Activated CD8-positive, alpha-beta T cell treated with anti-CD3 and anti-CD28 coated beads for 36 hours (primary cell): ENCODE data around the gene KRTDAP. TPM values are rescaled to one million over a fixed set of nuclear protein-coding genes. Genes with fewer than 3 reads are reported as not detected.

ENCODE experiments used
- ATAC-seq: fragments of 200-7000 bp; cut with Tn5 transposase; one replicate; pipeline ENCODE4 v1.10.0; 2021; ENCODE audit warnings: mild to moderate bottlenecking, moderate library complexity
- CTCF ChIA-PET: fragments of 350-600 bp; sonication (Branson Sonifier 250); formaldehyde crosslinking; loops from one replicate; lab custom pipeline; 2021; ENCODE audit warnings: antibody characterized with exemption; lab: Charles Lee
- POLR2A ChIA-PET: fragments of 350-600 bp; sonication (Branson Sonifier 250); formaldehyde crosslinking; loops from one replicate; lab custom pipeline; 2021; ENCODE audit warnings: antibody characterized with exemption; lab: Charles Lee
- DNase-seq: peaks from one replicate; pipeline ENCODE4 v3.0.0-alpha.2; 2020
- H3K27ac Mint-ChIP-seq: one replicate; pipeline ENCODE4 v1.8.0; 2021; ENCODE audit warnings: mild to moderate bottlenecking, mixed read lengths
- H3K27me3 Mint-ChIP-seq: one replicate; pipeline ENCODE4 v1.8.0; 2021; ENCODE audit warnings: mixed read lengths
- H3K36me3 Mint-ChIP-seq: one replicate; pipeline ENCODE4 v1.8.0; 2021; ENCODE audit warnings: low read depth, mixed read lengths
- H3K4me1 Mint-ChIP-seq: one replicate; pipeline ENCODE4 v1.8.0; 2021; ENCODE audit warnings: low read depth, mixed read lengths
- H3K4me3 Mint-ChIP-seq: one replicate; pipeline ENCODE4 v1.8.0; 2021; ENCODE audit warnings: mild to moderate bottlenecking, moderate library complexity, mixed read lengths
- H3K9me3 Mint-ChIP-seq: one replicate; pipeline ENCODE4 v1.8.0; 2021; ENCODE audit warnings: mixed read lengths
- intact Hi-C: fragments of 100-400 bp; cut with micrococcal nuclease; formaldehyde crosslinking; loops from one replicate; pipeline ENCODE4 v1.10.0; 2022
- total RNA-seq, 2 experiments: library from RNA; stranded (reverse); gene quantifications; one replicate each; pipeline ENCODE4 v1.2.3, GENCODE V29; 2021
- TF ChIP-seq, protein P1 (sequence below): fragments of 200-600 bp; IDR thresholded peaks from one replicate; pipeline ENCODE4 v1.8.0; 2022; ENCODE audit warnings: antibody characterized with exemption, mild to moderate bottlenecking

The KRTDAP gene
- total RNA-seq, 2 experiments from 2014 or later: not detected

DNA sequence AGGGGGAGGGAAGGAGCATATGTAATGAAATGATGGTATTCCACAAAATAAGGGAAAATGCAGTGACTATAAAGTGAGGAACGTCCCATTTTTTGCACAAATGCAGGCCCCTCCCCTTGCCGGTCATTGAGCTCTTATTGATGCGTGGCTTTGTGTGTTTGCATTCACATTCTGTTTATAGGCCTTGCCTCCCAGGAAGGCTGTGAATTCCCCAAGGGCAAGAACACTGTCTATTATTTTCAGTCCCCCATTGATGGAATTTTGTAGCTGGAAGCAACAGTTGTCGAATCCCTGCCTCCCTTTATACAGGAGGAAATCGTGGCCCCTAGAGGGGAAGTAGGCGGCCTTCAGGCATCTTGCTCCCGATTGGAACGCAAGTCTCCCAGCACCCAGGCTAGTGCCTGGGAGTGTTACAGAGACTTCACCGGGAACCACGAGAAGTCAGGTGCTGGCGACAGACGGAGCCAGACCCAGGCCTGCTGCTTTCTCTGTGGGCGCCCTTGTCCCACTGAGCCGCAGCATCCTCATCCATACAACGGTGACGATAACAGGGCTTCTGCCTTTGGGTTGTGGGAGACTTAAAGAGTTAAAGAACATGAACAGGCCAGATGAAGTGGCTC lies 31.0 kb upstream of the KRTDAP start:
- no peak for ATAC-seq
- Mint-ChIP-seq H3K27me3 (peaks cover 2% of the 10 kb centered on the region), H3K27ac (no peak overlapping the region), H3K4me3 (no peak overlapping the region), H3K9me3 (no peaks in the 10 kb centered on the region), H3K36me3 (no peaks in the 10 kb centered on the region), H3K4me1 (no peaks in the 10 kb centered on the region)
- no peak for DNase-seq
- CTCF ChIA-PET: interaction anchor here (0.6 to 1.4 kb wide), 4 partner anchors 11 to 171 kb away, joined by 3 to 7 read pairs (median 4); no protein-coding TSS in a partner anchor
- TF ChIP-seq, protein P1, sequence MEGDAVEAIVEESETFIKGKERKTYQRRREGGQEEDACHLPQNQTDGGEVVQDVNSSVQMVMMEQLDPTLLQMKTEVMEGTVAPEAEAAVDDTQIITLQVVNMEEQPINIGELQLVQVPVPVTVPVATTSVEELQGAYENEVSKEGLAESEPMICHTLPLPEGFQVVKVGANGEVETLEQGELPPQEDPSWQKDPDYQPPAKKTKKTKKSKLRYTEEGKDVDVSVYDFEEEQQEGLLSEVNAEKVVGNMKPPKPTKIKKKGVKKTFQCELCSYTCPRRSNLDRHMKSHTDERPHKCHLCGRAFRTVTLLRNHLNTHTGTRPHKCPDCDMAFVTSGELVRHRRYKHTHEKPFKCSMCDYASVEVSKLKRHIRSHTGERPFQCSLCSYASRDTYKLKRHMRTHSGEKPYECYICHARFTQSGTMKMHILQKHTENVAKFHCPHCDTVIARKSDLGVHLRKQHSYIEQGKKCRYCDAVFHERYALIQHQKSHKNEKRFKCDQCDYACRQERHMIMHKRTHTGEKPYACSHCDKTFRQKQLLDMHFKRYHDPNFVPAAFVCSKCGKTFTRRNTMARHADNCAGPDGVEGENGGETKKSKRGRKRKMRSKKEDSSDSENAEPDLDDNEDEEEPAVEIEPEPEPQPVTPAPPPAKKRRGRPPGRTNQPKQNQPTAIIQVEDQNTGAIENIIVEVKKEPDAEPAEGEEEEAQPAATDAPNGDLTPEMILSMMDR: no peak
- intact Hi-C loops: no loop called here
- POLR2A ChIA-PET: interaction anchor here (0.7 kb wide), 1 partner anchor 11 kb away, joined by 3 read pairs; no protein-coding TSS in a partner anchor

DNA sequence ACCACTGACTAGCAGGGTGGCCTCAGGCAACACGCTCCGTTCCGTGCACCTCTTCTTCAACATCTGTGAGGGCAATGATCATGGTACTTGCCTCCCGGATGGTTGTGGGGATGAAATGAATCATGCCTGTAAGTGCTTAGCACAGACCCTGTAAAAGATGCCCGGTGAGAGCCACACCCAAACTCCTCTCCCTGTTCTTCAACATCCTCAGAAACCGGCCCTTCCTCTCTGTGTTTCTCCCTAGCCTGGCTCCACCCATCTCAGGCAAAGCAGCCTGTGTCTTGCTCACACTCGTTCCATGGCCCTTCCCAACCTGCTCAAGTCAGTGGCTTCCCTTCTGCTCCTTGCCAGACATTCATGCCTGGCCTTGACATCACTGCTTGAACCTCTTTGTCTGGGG lies 29.0 kb upstream of the KRTDAP start:
- intact Hi-C loops: no loop called here

DNA sequence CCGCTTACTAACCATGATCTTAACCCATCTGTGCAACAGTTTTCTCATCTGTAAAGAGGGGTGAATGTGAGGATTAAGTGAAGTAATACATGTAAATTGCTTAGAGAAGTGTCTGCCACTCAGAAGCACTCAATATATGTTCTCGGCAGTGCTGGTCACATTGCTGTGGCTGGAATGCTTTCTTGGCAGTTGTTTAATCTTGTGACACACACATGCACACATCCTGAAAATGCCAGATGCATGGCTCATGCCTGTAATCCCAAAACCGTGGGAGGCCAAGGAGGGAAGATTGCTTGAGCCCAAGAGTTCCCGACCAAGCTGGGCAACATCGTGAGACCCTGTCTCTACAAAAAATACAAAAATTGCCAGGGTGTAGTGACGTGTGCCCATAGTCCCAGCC lies 28.0 kb upstream of the KRTDAP start:
- TF ChIP-seq, protein P1: no peak
- Mint-ChIP-seq H3K4me1 (no peaks in the 10 kb centered on the region), H3K36me3 (no peaks in the 10 kb centered on the region), H3K9me3 (no peaks in the 10 kb centered on the region), H3K27me3 (peaks cover 5% of the 10 kb centered on the region), H3K4me3 (no peak overlapping the region), H3K27ac (no peak overlapping the region)
- ChIA-PET CTCF (interaction anchor here (2.3 kb wide), 1 partner anchor 8 kb away, joined by 10 read pairs; no protein-coding TSS in a partner anchor), POLR2A (no interaction called here)
- intact Hi-C loops: no loop called here
- ATAC-seq (no peak), DNase-seq (no peak)

More for the DNA sequence above, 29.0 kb upstream of the KRTDAP start:
- H3K27me3 Mint-ChIP-seq: peaks cover 3% of the 10 kb centered on the region
- ChIA-PET CTCF (interaction anchor here (1.2 to 2.3 kb wide), 2 partner anchors 9 to 161 kb away, joined by 3 to 10 read pairs; partner anchors contain the start of gene FFAR3), POLR2A (interaction anchor here (0.6 kb wide), 1 partner anchor 402 kb away, joined by 4 read pairs; no protein-coding TSS in a partner anchor)
- no peaks in the 10 kb centered on the region for H3K9me3 Mint-ChIP-seq
- H3K36me3 Mint-ChIP-seq: no peaks in the 10 kb centered on the region
- H3K27ac Mint-ChIP-seq: no peak overlapping the region
- TF ChIP-seq, protein P1: no peak
- no peak overlapping the region for H3K4me3 Mint-ChIP-seq
- ATAC-seq: no peak
- no peaks in the 10 kb centered on the region for H3K4me1 Mint-ChIP-seq
- DNase-seq: no peak

DNA sequence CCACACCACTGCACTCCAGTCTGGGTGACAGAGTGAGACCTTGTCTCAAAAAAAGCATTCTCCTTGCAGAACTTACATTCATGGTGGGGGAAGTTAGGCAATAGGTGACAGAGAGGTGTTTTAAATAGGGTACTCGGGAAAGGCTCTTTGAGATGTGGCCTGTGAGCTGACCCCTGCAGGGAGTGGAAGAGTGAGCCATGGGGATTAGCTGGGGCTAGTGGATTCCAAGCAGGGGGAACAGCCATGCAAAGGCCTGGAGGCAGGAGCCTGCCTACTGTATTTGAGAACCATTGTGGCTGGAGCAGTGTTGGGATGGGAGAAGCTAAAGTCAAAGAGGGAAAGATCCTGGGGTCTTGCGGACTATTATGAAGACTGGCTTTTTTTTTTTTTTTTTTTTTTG lies 27.1 kb upstream of the KRTDAP start:
- ATAC-seq (no peak), DNase-seq (no peak)
- ChIA-PET POLR2A (no interaction called here), CTCF (no interaction called here)
- no peaks in the 10 kb centered on the region for H3K36me3 Mint-ChIP-seq
- H3K27ac Mint-ChIP-seq: no peak overlapping the region
- no peaks in the 10 kb centered on the region for H3K4me1 Mint-ChIP-seq
- H3K4me3 Mint-ChIP-seq: no peak overlapping the region
- intact Hi-C loops: no loop called here
- no peaks in the 10 kb centered on the region for H3K9me3 Mint-ChIP-seq
- TF ChIP-seq, protein P1: no peak
- peaks cover 9% of the 10 kb centered on the region for H3K27me3 Mint-ChIP-seq

DNA sequence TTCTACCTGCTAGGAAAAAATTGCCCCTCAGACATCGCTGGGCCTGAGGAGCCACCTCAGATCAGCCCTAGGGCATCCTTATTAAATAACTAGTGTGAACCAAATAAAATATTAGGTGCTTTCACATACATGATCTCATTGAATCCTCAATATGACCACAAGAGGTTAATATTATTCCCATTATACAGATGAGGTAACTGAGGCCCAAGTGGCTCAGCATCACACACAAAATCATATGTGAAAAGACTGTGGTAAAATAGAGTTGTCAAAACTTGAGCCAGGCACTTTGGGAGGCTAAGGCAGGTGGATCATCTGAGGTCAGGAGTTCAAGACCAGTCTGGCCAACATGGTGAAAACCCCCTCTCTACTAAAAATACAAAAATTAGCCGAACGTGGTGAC lies 26.0 kb upstream of the KRTDAP start:
- H3K4me3 Mint-ChIP-seq: no peak overlapping the region
- H3K27me3 Mint-ChIP-seq: peaks cover 13% of the 10 kb centered on the region
- no peaks in the 10 kb centered on the region for H3K9me3 Mint-ChIP-seq
- POLR2A ChIA-PET: no interaction called here
- H3K36me3 Mint-ChIP-seq: no peaks in the 10 kb centered on the region
- no peak for ATAC-seq
- no peaks in the 10 kb centered on the region for H3K4me1 Mint-ChIP-seq
- DNase-seq: no peak
- H3K27ac Mint-ChIP-seq: no peak overlapping the region
- CTCF ChIA-PET: interaction anchor here (0.7 to 1.4 kb wide), 2 partner anchors 10 to 67 kb away, joined by 3 read pairs; no protein-coding TSS in a partner anchor
- intact Hi-C loops: no loop called here
- TF ChIP-seq, protein P1: no peak
